ENCODE results near the gene ANKRD20A1.
"Not testable (repeated sequence)": the region's sequence is repeated elsewhere in the genome, so short reads cannot be mapped to it uniquely, and the experiment has no call there.

The ANKRD20A1 gene

DNA sequence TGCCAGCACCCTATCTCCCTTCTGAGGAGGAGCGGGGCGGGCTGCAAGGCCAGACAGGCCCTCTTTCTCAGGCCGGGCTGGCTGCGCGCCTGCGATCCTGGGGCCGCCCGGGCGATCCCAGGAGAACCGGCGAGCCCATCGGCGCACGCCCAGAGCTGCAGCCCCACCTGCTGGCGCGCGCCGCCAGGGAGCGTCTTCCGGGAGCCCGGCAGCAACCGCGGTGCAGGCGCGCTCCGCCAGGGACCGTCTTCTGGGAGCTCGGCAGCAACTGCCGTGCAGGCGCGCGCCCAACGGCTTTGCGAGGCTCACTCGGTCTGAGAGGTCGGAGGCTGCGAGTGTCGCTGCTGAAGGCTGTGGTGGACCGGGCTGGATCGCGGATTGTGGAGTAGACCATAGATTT is at the start of gene ANKRD20A1:
ANKRD20A1 (plus strand) TSS at position 61 of the 400 bp plus-strand sequence. CDS start 496 bp downstream, outside the sequence.
- not testable (repeated sequence) for DNase-seq (ENCODE audit: low read depth, low spot score)

DNA sequence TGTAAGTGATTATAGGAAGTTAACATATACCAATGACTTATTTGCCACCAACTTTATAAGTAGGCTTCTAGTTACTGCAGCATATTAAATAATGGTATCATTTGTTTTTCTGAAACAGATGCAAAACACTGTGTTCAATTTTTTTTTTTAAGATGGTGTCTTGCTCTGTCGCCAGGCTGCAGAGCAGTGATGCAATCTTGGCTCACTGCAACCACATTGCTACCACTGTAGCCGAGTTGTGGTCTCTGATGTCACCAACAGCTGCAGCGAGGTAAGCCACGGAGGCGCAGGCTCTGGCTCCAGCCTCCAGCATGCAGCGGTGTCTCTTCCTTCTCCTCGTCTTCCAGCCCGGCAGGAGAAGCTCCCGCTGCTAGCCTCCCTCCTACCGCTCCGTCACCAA is 26.6 kb upstream of the ANKRD20A1 start:
- DNase-seq (ENCODE audit: low read depth, low spot score): not testable (repeated sequence)

All from activated naive CD8-positive, alpha-beta T cell treated with anti-CD3 and anti-CD28 coated beads, Interleukin-2, amount 50 U/mL, for 16 hours (primary cell).